ENCODE data around the gene RFNG. TPM values are rescaled to one million over a fixed set of nuclear protein-coding genes. Genes with fewer than 3 reads are reported as not detected.

The RFNG gene
- total and polyA plus RNA-seq, 10 of the 15 experiments (the other 5 are each of a cell fraction or from before 2014, with no cell fraction given), result 0.10 to 19.6 (median 6.2) TPM

DNA sequence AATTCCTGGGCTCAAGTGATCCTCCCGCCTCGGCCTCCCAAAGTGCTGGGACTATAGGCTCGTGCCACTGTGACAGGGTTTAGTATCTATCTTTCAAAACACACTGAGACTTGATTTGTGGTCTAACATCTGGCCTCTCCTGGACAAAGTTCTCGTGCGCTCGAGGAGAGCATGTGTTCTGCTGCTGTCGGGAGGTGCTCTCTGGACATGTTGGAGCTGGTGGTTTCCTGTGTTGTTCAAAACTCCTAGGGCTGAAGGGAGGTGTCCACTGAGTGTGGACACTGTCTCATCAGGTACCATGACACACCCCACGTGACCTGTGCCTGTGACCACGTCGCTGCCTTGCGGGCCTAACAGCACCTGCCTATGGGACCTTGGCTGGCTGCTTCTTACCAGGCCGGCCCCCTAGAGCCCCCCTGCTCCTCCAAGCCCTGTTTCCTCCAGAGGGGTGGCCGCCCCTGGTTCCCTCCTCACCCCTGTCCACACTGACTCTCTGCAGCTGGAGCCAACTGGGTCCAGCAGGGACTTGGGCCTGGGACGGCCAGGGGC is 5.6 kb downstream of the RFNG start:
- in situ Hi-C loops (cut with MboI), result no loop called here
- POLR2A ChIA-PET, result no interaction called here
- TF ChIP-seq CHD1 (IDR thresholded peaks at IDR 0.05; ENCODE audit: low read depth, low read length), result no peak
- TF ChIP-seq MYC (IDR thresholded peaks at IDR 0.05; ENCODE audit: insufficient read depth, insufficient read length, insufficient replicate concordance, low read length, severe bottlenecking), result no peak
- TF ChIP-seq SKIL (IDR thresholded peaks at IDR 0.05; ENCODE audit: low read depth, poor library complexity, severe bottlenecking), result no peak
- TF ChIP-seq BCL11A (IDR thresholded peaks at IDR 0.05; ENCODE audit: low read depth, low read length), result no peak
- TF ChIP-seq, protein P1, sequence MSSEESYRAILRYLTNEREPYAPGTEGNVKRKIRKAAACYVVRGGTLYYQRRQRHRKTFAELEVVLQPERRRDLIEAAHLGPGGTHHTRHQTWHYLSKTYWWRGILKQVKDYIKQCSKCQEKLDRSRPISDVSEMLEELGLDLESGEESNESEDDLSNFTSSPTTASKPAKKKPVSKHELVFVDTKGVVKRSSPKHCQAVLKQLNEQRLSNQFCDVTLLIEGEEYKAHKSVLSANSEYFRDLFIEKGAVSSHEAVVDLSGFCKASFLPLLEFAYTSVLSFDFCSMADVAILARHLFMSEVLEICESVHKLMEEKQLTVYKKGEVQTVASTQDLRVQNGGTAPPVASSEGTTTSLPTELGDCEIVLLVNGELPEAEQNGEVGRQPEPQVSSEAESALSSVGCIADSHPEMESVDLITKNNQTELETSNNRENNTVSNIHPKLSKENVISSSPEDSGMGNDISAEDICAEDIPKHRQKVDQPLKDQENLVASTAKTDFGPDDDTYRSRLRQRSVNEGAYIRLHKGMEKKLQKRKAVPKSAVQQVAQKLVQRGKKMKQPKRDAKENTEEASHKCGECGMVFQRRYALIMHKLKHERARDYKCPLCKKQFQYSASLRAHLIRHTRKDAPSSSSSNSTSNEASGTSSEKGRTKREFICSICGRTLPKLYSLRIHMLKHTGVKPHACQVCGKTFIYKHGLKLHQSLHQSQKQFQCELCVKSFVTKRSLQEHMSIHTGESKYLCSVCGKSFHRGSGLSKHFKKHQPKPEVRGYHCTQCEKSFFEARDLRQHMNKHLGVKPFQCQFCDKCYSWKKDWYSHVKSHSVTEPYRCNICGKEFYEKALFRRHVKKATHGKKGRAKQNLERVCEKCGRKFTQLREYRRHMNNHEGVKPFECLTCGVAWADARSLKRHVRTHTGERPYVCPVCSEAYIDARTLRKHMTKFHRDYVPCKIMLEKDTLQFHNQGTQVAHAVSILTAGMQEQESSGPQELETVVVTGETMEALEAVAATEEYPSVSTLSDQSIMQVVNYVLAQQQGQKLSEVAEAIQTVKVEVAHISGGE (CRISPR knock-in tag; IDR thresholded peaks at IDR 0.05), result no peak
- TF ChIP-seq NR2F1 (conservative IDR thresholded peaks at IDR 0.05), result no peak
- TF ChIP-seq PAX5 (IDR thresholded peaks at IDR 0.05; ENCODE audit: borderline replicate concordance, low read depth, low read length), result no peak
- TF ChIP-seq CBX3 (IDR thresholded peaks at IDR 0.05; ENCODE audit: borderline replicate concordance, low read depth), result no peak
- no peak for TF ChIP-seq KDM1A (IDR thresholded peaks at IDR 0.05; ENCODE audit: borderline replicate concordance)
- no peak for TF ChIP-seq SMC3 (IDR thresholded peaks at IDR 0.05; ENCODE audit: borderline replicate concordance, low read length)
- no peak for TF ChIP-seq CBFB (IDR thresholded peaks at IDR 0.05; ENCODE audit: low read depth)
- TF ChIP-seq, protein P2, sequence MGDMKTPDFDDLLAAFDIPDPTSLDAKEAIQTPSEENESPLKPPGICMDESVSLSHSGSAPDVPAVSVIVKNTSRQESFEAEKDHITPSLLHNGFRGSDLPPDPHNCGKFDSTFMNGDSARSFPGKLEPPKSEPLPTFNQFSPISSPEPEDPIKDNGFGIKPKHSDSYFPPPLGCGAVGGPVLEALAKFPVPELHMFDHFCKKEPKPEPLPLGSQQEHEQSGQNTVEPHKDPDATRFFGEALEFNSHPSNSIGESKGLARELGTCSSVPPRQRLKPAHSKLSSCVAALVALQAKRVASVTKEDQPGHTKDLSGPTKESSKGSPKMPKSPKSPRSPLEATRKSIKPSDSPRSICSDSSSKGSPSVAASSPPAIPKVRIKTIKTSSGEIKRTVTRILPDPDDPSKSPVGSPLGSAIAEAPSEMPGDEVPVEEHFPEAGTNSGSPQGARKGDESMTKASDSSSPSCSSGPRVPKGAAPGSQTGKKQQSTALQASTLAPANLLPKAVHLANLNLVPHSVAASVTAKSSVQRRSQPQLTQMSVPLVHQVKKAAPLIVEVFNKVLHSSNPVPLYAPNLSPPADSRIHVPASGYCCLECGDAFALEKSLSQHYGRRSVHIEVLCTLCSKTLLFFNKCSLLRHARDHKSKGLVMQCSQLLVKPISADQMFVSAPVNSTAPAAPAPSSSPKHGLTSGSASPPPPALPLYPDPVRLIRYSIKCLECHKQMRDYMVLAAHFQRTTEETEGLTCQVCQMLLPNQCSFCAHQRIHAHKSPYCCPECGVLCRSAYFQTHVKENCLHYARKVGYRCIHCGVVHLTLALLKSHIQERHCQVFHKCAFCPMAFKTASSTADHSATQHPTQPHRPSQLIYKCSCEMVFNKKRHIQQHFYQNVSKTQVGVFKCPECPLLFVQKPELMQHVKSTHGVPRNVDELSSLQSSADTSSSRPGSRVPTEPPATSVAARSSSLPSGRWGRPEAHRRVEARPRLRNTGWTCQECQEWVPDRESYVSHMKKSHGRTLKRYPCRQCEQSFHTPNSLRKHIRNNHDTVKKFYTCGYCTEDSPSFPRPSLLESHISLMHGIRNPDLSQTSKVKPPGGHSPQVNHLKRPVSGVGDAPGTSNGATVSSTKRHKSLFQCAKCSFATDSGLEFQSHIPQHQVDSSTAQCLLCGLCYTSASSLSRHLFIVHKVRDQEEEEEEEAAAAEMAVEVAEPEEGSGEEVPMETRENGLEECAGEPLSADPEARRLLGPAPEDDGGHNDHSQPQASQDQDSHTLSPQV (IDR thresholded peaks at IDR 0.05), result no peak
- no peak for TF ChIP-seq POLR2A (IDR thresholded peaks at IDR 0.05; ENCODE audit: low read depth, low read length)
- no peak for TF ChIP-seq MAX (IDR thresholded peaks at IDR 0.05; ENCODE audit: low read depth, low read length)
- TF ChIP-seq ETV6 (conservative IDR thresholded peaks at IDR 0.05 in 1 of 2, IDR thresholded peaks at IDR 0.05 in 1 of 2; ENCODE audit: borderline replicate concordance in 1 of 2, low read depth in 1 of 2), result no peak

More for the DNA sequence above, 5.6 kb downstream of the RFNG start:
- no TSS peak for BruUV-seq (replicated peaks)
- 74% methylated on average over 14 of the region's 14 CpGs for WGBS (ENCODE audit: insufficient coverage, insufficient replicate concordance, low lambda C conversion rate, missing lambda C conversion rate)
- ATAC-seq, result no peak
- Histone ChIP-seq H3K27ac (ENCODE audit: control insufficient read depth, insufficient read depth) (no peak overlapping the region), H3K79me2 (ENCODE audit: control insufficient read depth, insufficient read depth, low read length) (no peaks in the 10 kb centered on the region), H3K4me3 (no peak overlapping the region), H3K9me3 (replicated peaks; ENCODE audit: control insufficient read depth, insufficient read depth, low read length) (no peaks in the 10 kb centered on the region), H3K4me2 (ENCODE audit: control insufficient read depth, insufficient read depth) (no peak overlapping the region), H2AFZ (ENCODE audit: control insufficient read depth, low read depth, low read length) (no peak overlapping the region), H3K4me1 (ENCODE audit: control insufficient read depth, insufficient read depth, low read length) (no peaks in the 10 kb centered on the region), H3K27me3 (replicated peaks in 1 of 2; ENCODE audit: control insufficient read depth in 2 of 2, insufficient read depth in 2 of 2, low read length in 1 of 2) (no peaks in the 10 kb centered on the region), H3K36me3 (ENCODE audit: control insufficient read depth in 2 of 2, insufficient read depth in 2 of 2, low read length in 1 of 2) (no peaks in the 10 kb centered on the region), H3K9ac (ENCODE audit: control insufficient read depth, insufficient read depth, low read length) (no peak overlapping the region), H4K20me1 (ENCODE audit: control insufficient read depth, insufficient read depth) (no peaks in the 10 kb centered on the region)
- intact Hi-C loops (cut with micrococcal nuclease; ENCODE audit: unreplicated experiment), result no loop called here
- FAIRE-seq, result no peak
- SMC1A ChIA-PET (ENCODE audit: uncharacterized antibody, unreplicated experiment), result no interaction called here
- DNase-seq (ENCODE audit: low read depth, low spot score), result no peak
- CTCF ChIA-PET, result no interaction called here
- RAD21 ChIA-PET (ENCODE audit: unreplicated experiment), result no interaction called here
